HK-2 (cell line): ENCODE results near the gene AMBRA1.
"Not testable (repeated sequence)": the region's sequence is repeated elsewhere in the genome, so short reads cannot be mapped to it uniquely, and the experiment has no call there.

Experiments used
- DNase-seq: peaks from one replicate; pipeline ENCODE4 v3.0.0-alpha.2; 2018; ENCODE audit not compliant: unreplicated experiment

The AMBRA1 gene

GRCh38 chr11:46616551-46617133, 22.8 kb upstream of the AMBRA1 start:
- no peak for DNase-seq

GRCh38 chr11:46615756-46616155, 21.9 kb upstream of the AMBRA1 start:
- DNase-seq: no peak

- DNase-seq: no peak
Measured at GRCh38 chr11:46612326-46612725, 18.5 kb upstream of the AMBRA1 start.

- DNase-seq: no peak
Measured at GRCh38 chr11:46611526-46612304, 17.9 kb upstream of the AMBRA1 start.

- no peak for DNase-seq
Measured at GRCh38 chr11:46609386-46609785, 15.6 kb upstream of the AMBRA1 start.

GRCh38 chr11:46607516-46607915, 13.7 kb upstream of the AMBRA1 start:
- DNase-seq: no peak

- no peak for DNase-seq
Measured at GRCh38 chr11:46604796-46605195, 11.0 kb upstream of the AMBRA1 start.

GRCh38 chr11:46603704-46604308, 10.0 kb upstream of the AMBRA1 start:
- DNase-seq: no peak

GRCh38 chr11:46601129-46601528, 7.3 kb upstream of the AMBRA1 start:
- DNase-seq: no peak

GRCh38 chr11:46600194-46600960, 6.6 kb upstream of the AMBRA1 start:
- DNase-seq: no peak

GRCh38 chr11:46599340-46600193, 5.7 kb upstream of the AMBRA1 start:
- no peak for DNase-seq

- no peak for DNase-seq
Measured at GRCh38 chr11:46597609-46598219, 3.9 kb upstream of the AMBRA1 start.

GRCh38 chr11:46597155-46597554, 3.3 kb upstream of the AMBRA1 start:
- no peak for DNase-seq

GRCh38 chr11:46594785-46595184, 962 bp upstream of the AMBRA1 start:
- DNase-seq: no peak

GRCh38 chr11:46594374-46594700, 514 bp upstream of the AMBRA1 start:
- DNase-seq: no peak

- no peak for DNase-seq
Measured at GRCh38 chr11:46590740-46591605, 2.9 kb downstream of the AMBRA1 start.

GRCh38 chr11:46588915-46589314, 4.9 kb downstream of the AMBRA1 start:
- no peak for DNase-seq

- DNase-seq: no peak
Measured at GRCh38 chr11:46588131-46588530, 5.7 kb downstream of the AMBRA1 start.

- DNase-seq: not testable (repeated sequence)
Measured at GRCh38 chr11:46583513-46583912, 10.3 kb downstream of the AMBRA1 start.

- DNase-seq: no peak
Measured at GRCh38 chr11:46582588-46582987, 11.2 kb downstream of the AMBRA1 start.
